HG03520 (cell line): ENCODE data around the gene CDKN2A.

ENCODE experiments used
- ATAC-seq: cut with Tn5 transposase; IDR thresholded peaks from one replicate; pipeline ENCODE4 v1.9.1; 2021; ENCODE audit warnings: mild to moderate bottlenecking, moderate library complexity; ENCODE audit not compliant: unreplicated experiment

Gene CDKN2A

DNA sequence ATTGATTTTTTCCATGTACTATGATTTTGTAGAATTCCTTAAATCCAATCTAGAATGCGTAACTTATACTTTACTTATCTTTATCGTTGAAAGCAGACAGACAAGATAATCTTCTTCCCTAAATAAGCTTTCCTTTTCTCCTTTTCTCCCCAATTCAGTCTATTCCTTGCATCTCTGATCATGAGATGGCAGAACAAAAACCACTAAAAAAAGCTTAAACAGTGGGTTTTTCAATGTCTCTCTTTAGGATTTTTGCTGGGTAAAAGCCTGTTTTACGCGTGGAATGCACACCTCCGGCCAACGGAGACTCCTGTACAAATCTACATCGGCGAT lies 14.2 kb upstream of the CDKN2A start:
- no peak for ATAC-seq

DNA sequence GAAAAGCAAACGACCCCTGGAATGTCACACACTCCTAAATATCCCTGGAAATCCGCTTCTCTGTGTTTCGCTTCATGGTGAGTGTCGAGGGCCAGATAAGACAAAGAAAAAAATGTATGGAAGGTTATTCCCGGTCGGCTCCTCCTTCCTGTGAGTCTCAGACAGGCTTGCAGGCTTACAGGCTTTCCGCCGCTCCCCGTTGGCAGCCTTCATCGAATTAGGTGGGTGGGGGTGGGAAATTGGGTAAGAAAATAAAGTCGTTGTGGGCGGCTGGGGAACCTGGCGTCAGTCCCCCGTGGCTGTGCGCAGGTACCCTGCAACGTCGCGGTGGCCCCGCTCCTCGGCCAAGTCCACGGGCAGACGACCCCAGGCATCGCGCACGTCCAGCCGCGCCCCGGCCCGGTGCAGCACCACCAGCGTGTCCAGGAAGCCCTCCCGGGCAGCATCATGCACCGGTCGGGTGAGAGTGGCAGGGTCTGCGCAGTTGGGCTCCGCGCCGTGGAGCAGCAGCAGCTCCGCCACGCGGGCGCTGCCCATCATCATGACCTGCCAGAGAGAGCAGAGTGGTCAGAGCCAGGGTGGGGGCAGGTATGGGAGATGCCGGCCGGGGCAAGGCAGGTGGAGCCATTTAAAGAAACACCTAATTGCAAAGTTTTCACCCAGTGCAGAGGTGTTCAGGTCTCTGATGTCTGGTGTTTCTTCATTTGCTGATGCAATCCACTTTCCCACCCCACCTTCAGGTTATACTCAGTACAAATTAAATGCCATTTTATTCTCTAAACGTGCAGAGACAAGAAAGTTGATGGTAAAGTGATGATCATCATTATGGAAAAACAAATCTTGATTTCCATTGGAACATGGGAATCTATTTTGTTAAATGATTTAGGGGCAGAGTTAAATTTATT lies 11.8 kb upstream of the CDKN2A start:
- ATAC-seq, result no peak

DNA sequence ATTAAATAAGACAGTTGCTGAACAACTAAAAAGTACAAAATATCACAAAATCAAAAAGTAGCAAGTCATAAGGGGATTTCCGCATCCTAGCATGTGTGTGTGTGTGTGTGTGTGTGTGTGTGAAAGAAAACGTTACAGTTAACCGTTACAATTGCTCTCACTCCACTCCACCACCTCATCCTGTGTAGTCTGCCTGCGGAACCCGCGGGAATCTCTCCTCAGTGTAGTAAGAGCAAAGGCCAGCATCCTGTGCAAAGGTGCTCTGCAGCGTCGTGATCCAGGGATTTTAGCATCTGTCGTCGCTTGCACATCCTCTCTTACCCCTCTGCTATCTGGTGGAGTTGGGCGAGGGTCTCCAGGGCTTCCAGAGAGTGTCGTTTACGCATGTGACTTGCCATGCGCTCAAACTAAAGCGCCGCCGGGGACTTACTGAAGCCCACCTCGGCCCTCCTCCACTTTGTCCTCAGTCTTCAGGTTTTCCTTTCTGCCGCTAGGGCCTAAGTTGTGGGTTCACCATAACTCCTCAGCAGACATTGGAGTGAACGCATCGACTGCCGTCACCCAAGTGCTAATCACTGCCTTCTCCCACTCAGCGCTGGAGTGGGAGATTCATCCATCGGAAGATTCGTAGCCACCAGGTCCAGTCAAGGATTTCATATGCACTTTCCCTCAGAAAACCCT lies 11.0 kb upstream of the CDKN2A start:
- no peak for ATAC-seq

DNA sequence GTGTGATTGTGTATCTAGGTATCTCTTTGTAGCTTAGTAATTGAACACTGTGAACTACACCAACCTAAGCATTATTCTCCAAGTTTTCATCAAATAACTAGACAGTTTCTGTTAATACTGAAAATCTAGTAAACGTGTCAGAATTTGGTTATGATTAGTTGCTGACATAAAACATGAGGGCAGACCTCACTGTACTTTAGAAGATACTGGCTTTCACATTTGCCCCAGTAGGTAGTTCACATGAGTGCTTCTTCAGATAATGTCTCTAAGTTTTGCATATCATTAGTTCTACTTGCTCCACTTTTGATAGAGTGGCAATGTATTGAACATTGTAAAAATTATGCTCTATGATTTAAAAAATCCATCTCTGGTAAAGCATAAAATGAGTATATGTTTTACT lies 7.8 kb upstream of the CDKN2A start:
- ATAC-seq, result no peak

DNA sequence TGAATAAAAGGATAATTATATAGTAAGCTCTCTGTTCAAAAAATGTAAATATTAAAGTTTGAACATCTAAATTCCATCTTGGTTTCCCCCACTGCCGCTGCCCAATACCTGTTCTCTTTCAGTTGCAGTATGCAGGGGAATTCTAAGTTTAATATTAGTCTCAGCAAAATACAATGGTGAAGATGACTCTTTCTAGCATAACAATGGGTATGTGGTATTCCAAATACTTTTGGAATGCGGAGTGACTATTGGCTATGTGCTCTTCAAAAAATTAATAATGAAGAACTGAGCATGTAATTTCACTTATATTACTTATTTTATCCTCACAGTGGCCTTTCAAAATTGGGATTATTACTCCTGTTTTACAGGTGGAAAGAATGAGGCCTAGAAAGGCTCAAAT lies 3.8 kb upstream of the CDKN2A start:
- ATAC-seq, result no peak

DNA sequence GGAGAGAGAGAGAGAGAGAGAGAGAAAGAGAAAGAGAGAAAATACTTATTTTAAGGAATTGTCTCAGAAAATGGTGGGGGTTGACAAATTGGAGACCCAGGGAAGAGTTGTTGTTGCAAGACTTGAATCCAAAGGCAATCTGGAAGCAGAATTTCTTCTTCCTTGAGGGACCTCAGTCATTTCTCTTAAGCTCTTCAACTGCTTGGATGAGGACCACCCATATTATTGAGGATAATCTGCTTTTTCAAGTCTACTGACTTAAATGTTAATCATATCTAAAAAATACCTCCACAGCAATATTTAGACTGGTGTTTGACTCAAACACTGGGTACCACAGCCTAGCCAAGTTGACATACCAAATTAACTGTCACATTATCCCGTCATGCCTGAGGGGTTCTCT lies 3.3 kb upstream of the CDKN2A start:
- no peak for ATAC-seq

DNA sequence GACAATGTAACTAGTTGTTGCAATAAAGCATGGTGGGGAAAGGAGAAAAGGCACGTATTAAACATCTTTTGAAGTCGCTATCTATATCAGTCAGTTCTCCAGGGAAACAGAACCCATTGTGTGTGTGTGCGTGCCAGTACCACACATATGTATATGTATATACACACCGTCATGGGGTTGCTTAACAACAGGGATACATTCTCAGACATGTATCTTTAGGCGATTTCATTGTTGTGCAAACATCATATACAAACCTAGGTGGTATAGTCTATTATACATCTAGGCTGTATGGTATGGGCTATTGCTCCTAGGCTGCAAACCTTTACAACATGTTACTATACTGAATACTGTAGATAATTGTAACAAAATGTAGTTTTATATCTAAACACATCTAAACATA lies 2.7 kb upstream of the CDKN2A start:
- ATAC-seq, result no peak

DNA sequence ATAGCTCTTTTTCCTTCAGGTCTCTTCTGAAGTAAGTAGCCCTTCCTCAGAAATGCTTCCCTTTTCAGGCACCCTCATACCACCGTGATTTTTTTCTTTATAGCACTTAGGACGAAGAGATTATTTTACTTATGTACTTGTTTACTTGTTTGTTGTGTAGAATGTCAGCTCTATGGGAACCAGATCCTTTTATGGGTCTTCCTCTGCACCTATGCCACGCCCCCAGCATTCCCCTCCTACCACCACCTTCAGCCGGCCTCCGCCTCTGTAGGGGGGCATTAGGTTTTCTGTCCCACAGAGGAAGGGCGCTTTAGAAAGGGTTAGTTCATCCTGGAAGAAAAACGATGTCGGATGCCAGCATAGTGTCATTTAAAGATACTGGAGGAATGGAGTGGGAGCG lies 2.2 kb upstream of the CDKN2A start:
- no peak for ATAC-seq

DNA sequence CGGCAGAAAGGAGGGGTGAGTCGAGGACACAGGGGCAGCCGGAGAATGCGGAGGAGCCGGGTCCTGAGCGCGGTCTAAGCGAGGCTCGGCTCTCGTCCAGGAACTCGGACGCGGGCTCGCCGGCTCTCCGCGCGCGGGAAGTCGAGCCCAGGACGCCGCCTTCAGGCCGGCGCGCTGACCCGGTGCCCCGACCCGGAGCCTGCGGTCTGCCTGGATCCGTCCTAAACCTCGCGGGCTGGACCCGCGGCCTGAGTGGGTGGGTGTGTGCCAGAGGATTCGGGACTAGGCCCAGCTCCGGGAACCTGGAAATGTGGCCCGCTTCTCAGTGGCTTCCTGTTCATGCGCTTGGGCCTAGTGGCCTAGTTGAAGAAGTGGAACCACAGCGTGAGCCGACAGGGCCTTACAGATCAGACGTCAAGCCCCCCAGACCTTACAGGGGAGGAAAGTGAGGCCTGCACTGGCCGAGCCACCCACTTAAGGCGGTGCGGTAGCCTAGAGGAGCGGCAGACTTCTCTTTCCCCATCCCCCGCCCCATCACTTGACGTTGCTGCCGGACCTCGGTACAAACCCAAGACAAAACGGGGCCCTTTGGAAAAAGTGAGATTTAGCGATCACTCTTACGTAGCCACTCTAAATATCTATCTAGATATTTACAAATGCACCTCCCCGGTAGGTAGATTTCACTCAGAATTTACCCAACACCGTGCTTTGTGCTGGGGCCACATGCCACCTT lies 1.6 kb upstream of the CDKN2A start:
- ATAC-seq, result no peak

DNA sequence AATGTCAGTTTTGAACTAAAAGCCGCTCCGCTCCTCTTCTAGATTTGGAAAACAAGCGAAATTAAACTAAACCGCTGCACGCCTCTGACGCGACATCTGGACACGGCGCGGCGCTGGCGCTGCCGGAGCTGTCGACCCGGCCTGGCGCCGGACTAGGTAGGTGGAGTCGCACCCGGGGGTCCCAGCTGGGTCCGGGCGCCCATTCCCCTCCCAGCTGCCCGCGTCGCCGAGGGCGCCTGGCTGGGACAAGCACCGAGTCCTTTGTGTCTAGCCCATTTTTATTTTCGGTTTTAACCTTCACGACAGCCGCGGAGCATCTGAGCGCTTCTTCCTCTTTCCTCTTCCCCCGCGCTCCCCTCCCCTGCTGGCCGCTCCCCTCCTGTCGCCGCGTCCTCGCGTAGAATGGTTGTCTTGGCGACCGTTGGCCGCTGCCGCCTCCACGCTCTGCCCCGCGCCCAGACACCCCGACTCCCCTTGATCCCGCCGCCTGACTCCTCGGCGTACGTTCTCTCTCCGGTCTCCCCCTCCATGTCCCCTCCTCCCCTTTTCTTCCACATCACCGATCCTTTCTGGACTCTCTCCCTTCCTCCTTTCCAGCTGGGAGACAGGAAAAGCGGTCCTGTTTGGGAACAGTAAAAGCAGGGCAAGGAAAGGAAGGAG lies 944 bp upstream of the CDKN2A start:
- ATAC-seq, result peak; percentile 78

DNA sequence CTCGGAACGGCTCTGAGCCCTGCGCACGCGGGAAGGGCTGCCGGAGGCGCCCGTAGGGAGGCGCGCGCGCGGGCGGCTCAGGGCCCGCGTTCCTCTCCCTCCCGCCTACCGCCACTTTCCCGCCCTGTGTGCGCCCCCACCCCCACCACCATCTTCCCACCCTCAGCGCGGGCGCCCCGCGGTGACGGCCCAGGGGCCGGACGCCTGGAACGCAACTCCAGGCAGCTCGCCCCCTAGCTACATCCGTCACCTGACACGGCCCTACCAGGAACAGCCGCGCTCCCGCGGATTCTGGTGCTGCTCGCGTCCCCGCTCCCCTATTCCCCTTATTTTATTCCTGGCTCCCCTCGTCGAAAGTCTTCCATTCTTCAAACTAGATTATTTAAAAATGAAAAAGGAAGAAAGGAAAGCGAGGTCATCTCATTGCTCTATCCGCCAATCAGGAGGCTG lies 389 bp upstream of the CDKN2A start, which contains the start of gene CDKN2B-AS1:
Gene CDKN2B-AS1 (plus strand): TSS at position 236 of the 450 bp plus-strand sequence.
- ATAC-seq, result peak; percentile 38

DNA sequence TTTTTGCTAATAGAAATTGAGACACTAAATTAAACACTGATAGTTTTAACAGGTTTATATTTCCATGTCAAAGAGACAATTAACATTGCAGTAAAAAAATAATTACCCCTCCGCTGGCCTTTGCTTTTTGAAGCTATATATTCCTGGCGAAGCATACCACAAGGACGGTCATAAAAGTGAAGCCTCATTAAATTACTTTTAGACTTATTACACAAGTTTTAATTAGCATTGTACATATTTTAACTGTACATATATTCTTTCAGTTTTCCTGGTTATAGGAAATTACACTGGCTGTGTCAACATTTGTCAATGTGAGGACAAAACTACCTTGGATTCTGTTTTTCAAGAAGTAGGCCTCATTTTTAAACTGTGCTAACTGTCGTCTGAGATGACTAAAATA lies 1.2 kb downstream of the CDKN2A start:
- no peak for ATAC-seq

DNA sequence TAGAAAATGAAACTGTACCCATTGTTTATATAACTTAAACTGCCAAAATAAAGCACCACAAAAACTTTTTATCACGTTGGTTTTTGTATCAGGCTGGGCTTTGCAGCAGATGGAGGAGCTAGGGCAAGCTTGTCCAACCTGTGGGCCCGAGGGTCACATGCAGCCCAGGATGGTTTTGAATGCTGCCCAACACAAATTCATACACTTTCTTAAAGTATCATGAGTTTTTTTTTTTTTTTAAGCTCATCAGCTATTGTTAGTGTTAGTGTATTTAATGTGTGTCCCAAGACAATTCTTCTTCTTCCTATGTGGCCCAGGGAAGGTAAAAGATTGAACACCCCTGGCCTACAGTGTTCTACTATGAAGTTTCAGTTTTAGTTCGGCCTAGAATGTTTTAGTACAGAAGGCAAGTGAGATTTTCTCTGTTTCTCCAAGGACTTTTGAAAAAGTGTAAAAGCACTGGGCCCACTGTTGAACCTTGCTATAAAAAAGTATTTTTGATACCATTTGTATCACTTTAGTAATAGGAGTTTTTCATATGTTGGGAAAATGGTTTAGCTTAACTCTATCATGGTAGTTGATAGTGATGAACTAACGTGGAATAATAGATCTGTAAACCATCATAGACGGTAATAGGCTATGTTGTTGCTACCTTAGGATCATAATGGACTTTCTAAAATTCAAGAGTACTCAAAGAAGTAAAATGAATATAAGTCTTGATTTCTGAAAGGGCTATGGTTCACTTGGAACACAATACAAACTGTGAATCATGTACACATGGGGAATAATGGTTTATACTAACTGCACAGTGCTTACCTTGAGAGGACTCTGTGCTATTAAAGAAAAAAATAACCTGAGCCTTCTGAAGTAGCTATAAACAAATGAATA lies 2.9 kb downstream of the CDKN2A start:
- no peak for ATAC-seq

DNA sequence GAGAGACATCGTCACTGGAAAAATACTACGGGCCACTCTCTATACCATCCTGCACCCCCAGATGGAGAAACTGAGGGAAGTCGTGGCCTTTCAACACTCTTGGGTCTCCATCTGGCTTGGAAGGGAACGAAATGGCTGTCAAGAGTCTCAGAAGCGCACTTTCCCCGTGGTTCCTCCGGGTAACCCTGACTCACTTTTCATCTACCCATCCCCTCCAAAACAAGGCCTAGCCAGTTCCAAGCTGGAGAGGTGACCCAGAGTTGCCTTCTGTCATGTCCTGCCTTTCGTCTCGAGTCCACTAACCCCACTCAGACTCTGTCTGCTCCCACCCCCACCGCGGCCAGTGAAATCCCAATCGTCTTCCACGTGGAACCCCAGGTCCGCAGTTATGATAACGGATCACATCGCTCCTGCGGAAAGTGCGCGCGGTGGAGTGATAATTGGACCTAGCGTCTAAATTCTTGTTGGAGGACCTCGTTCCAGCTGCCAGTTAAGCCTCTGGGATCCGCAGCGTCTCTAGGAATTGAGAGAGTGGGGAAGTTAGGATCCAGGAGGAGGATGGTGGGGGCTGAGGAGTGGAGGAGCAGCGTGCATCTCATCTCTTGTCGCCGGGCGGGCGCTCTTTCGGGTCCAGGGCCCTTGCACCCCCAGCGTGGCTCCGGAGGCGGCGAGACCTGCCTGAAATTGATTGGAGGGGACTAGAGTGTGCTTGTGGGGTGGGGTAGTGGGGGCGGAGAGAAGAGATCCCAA lies 4.6 kb downstream of the CDKN2A start:
- no peak for ATAC-seq

DNA sequence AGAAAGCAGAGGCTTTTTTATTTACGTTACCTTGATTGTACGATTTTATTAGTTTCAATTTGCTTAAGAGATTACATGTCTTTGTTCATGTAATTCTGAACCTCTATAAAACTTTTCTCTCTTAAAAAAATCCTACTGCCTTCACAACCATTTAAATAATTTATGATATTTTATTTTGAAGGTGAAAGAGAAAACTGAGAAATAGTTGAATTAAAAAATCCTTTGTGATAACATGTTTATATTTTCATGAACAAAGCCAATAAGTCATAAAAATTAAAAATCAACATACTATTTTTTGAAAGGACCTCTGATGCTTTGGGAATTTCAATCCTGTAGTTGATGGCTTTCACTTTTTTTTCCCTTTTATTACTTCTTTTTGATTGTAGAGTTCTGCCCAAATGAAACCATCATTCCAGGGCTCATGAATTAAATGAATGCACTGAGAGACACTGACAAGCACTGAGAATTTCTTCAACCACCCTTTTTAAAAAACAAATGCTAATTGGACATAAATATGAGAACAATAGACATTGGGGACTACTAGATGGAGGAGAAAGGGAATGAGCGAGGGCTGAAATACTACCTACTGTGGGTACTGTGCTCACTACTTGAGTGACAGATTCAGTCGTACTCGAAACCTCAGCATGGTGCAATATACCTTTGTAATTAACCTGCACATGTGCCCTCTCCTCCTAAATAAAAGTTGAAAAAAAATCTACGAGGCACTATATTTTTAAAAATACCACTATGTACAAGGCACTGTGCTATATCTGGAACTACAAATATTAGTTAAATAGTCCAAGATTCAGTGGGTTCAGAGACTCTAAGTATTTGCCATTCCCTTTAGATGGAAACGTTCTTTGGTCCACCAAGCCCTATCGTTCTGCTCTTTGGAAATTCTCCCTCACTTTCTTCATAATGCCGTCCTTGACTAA lies 5.9 kb downstream of the CDKN2A start:
- no peak for ATAC-seq

DNA sequence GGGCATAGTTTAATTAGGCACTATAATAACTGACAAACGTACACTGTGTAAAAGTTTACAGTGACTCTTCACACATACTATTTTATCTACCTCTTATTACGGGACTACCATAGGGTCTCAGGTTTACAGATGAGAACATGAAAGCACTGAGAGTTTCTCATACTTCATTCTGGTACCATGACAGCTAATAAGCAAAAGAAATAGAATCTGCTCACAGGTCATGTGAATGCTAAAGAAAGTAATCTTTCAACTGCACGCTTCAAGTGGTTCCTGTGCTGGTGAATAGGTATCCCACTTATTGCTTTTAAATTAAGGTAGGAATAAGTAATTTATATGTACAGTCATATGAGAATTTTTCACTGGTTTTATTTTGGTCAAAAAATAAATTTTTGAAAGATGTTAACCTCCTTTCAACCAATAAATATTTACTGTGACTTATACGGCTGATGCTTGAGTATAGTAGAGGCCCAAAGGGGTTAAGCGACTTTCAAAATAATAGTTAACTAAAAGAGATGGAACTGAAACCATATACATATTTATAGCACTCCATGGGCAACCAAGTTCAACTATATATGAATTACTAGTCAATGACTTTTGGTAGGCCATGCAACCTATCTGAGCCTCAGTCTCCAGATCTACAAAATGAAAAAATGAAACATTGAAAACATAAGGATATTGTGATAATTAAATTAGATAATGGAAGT lies 8.1 kb downstream of the CDKN2A start:
- ATAC-seq, result no peak

DNA sequence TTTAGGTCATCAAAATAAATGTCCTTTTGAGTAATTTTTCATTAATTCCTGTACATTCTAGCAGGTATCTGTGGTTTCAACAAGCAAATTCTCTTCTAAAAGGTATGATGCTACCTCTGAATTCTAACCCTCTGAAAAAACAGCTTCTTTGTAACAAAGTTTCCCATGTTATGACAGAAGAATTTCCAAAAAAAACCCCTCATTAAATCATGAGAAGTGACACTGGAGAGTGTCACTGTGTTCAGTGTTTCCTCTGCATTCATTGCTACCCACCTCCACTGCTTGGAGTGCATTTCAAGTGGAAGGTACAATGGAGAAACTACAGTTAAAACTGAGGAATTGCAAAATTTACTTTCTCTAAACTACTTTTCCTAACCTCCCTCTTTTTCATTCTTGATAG lies 10.1 kb downstream of the CDKN2A start:
- ATAC-seq, result no peak

DNA sequence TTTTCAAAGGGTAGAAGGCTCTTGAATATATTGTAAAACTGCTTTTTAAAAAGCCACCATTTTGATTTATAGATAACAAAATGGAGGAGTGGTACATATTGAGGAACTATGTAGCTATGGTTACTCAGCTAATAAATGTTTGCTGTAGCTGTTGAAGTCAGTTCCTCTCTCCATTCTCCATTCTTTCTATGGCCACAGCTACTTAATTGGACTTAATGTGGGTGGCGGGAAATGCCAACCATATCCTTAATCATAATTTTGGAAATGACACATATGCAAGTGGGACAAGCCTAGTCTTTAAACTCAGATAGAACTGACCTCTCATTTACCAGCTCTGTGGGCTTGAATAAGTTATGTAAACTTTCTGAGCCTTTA lies 10.6 kb downstream of the CDKN2A start:
- ATAC-seq, result no peak
